Cardiac fibroblast (primary cell): Measurements from ENCODE around the gene PSAT1.
A peak's percentile ranks its signal among the peaks of the same experiment; 100 is the strongest.

Experiments
- DNase-seq, 2 donors: peaks; one replicate each; pipeline versions ENCODE4 v3.0.0 to v3.0.0-alpha.2; 2010; ENCODE audit warnings: low read depth in 2 of 2
- H3K4me3 ChIP-seq, 2 donors: replicated peaks in 1 of 2; 1 replicate in 1 of 2; 2 replicates in 1 of 2; pipeline ENCODE4 v1.5.1; 2011; ENCODE audit warnings: low read depth in 2 of 2, low read length in 2 of 2, mild to moderate bottlenecking in 2 of 2, moderate library complexity in 1 of 2
- TF ChIP-seq, protein P1 (sequence below): IDR thresholded peaks from one replicate; pipeline ENCODE4 v1.5.1; 2011; ENCODE audit warnings: low read depth, mild to moderate bottlenecking, low read length, inconsistent platforms

PSAT1 gene

DNA sequence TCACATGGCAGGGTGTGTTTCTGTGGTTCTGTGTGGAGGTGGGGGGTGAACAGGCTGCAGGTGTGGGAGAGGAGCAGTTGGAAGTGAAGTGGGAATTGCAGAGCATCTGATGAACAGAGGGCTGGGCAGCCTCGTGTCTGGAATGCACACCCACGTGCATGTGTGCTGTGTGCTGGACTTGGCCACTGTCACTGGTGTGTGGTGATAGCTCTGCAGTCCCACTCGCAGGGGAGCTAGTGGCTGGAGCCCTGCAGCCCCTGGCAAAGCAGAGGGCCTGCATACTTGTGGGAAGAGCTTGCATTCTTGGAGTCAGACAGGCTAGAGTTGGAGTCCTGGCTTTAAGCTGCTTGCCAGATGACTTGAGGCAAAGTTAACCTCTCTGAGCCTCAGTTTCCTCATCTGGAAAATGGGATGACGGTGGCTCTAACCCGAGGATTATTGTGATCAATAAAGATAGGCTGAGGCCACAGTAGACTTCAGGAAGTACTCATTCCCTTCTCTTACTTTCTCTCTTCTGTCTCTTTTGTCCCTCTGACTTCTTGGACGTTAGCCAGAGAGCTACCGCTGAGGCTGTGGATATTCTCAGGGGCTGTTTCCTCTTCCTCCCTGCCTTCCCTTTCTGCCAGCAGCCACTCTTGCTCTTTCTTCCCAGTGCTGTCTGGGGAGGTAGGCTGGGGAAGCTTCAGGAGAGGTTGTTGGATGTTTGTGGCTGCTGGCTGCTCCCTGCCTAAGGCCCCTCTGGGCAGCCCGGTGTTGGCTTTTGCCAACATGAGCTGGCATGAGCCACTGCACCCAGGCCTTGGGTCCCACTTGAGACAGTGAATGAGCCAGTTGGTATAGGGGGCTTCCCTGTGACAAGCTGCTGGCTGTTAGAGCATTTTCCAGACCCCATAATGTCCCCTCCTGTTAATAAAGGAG is 18.3 kb downstream of the PSAT1 start:
- TF ChIP-seq, protein P1, sequence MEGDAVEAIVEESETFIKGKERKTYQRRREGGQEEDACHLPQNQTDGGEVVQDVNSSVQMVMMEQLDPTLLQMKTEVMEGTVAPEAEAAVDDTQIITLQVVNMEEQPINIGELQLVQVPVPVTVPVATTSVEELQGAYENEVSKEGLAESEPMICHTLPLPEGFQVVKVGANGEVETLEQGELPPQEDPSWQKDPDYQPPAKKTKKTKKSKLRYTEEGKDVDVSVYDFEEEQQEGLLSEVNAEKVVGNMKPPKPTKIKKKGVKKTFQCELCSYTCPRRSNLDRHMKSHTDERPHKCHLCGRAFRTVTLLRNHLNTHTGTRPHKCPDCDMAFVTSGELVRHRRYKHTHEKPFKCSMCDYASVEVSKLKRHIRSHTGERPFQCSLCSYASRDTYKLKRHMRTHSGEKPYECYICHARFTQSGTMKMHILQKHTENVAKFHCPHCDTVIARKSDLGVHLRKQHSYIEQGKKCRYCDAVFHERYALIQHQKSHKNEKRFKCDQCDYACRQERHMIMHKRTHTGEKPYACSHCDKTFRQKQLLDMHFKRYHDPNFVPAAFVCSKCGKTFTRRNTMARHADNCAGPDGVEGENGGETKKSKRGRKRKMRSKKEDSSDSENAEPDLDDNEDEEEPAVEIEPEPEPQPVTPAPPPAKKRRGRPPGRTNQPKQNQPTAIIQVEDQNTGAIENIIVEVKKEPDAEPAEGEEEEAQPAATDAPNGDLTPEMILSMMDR = no peak
- DNase-seq = peak; percentile 34 to 63
- H3K4me3 ChIP-seq = no peak overlapping the region

DNA sequence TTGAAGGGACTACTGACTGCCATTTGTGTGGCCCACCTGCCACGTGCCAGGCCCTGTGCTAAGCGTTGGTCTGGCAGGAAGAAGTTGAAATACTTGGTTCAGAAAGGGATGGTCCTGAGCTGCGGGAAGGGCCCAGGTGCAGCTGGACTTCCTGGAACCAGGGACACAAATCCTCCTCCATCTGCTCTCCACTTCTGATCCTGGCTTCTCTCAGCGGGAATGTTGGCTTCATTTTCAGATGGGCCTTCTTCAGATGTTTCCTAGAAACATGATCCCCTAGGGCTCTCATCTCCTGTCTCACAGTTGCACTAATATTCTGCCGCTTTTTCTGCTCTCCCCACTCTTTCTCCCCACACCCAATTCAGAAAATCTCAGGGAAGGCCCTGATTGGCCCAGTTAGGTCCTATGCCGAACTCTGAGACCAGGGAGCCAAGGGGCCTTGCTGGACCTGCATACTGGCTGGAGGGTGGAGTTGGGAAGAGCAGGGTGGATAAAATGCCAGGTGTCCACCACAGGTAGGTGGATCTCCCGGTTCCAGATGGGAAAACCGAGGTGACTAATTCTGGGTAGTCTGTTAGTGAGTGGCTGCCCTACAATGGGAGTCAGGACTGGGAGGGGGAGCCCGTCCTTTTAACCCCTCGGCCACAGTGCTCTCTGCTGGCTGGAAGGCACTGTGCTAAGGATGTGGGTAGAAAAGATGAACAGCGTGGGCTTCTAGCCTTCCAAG is 19.4 kb downstream of the PSAT1 start:
- TF ChIP-seq, protein P1 = no peak
- DNase-seq = no peak
- no peak overlapping the region for H3K4me3 ChIP-seq

DNA sequence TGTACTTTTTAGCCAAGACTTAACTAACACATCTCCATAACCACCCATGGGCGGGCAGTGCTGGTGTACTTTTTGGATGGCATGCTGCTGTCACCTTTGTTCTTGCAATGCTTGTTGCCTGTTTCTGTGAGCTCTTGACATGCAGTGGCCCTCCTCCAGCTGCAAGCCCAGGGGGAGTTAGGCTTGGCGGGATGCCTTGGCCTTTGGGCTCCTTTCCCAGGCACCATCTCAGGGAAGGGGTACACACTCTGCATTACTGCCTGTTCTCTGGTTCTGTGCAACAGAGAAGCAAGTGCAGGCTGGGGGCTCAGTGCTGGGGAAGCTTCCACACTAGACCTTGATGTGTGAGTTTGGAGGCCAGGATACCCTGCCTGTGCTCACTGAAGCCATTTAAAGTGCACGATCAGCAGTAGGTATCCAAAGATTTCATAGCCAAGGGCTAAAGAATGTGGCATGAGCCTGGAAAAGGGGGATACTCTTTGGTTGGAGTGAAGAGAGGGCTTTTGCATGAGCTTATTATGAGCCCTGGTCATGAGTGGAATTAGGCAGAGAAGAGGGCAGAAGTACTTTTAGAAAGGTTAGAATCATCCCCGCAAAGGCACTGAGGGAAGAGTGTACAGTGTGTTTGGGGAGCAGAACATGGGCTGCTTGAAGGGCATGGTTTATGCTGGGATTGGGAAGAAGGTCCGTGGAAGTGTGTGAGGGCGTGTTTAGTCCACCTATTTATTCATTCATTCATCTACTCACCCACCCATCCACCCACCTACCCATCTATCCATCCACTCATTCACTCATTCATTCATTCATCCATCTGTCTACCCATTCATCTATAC is 22.5 kb downstream of the PSAT1 start:
- TF ChIP-seq, protein P1 = no peak
- H3K4me3 ChIP-seq = no peak overlapping the region
- peak in 1 of 2 donors; percentile 43 for DNase-seq

DNA sequence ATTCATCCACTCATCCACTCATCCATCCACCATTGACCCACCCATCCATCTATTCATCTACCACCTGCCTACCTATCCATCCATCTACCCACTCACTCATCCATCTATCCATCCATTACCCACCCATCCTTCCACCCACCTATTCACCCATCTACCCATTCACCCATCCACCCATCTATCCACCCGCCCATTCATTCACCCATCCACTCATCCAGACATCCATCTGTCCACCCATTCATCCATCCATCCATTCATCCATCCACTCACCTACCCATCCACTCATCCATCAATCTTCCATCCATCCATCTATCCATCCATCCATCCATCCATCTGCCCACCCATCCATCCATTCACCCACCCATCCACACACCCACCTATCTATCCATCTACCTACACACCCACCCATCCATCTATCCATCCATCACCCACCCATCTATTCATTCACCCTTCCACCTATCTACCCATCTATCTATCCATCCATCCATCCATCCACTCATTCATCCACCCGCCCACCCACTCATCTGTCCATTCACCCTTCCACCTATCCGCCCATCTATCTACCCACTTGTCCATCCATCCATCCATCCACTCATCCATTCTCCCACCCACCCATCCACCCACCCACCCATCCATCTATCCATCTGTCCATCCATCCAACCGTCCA is 23.2 kb downstream of the PSAT1 start:
- DNase-seq = no peak
- H3K4me3 ChIP-seq = no peak overlapping the region
- TF ChIP-seq, protein P1 = no peak

DNA sequence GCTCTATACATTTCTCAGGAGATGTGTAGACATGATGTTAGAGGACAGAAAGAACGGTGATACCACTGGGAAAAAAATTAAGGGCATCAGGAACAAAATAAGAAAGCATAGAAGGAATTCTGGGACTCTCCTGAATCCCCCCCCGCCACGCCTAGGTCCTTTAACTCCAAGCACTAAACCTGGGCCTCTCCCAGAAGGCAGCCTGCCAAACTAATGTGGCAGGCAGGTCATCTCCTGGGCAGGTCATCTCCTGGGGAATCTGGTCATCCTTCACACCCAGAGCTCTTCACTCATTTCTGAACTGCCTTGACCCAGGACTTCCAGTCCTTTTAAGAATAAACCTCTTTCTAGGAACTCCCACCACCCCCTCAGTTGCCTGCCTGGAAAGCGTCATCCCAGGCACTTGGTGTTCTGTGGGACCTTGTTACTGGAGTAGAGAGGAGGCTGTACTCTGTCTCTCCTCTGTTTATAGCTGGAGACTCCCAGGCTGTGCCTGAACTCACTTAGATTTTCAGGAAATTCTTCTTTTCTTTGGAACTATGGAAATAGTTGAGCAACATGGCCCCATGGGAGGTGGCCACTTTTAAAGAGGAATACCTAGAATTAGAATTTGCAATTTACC is 24.1 kb downstream of the PSAT1 start:
- peak in 1 of 2 donors; percentile 43 for DNase-seq
- TF ChIP-seq, protein P1 = no peak
- no peak overlapping the region for H3K4me3 ChIP-seq
